K562 (cell line): ENCODE results near the gene RGS12. TPM values are rescaled to one million over a fixed set of nuclear protein-coding genes. Genes with fewer than 3 reads are reported as not detected.

Experiments
- ATAC-seq: fragments of 200-7000 bp; cut with Tn5 transposase; 3 replicates; pipeline ENCODE4 v1.9.1; 2020; ENCODE audit warnings: moderate library complexity
- BruUV-seq: library from RNA; stranded (reverse); fragments of 400-500 nt; replicated peaks from 2 replicates; lab custom pipeline; 2021; lab: Mats Ljungman, UMichigan
- CTCF ChIA-PET: fragments of 300-600 bp; formaldehyde crosslinking; extraction: SDS; loops from one replicate; lab custom pipeline; 2021; ENCODE audit warnings: low intra/inter-chr PET ratio; lab: Yijun Ruan, JAX
- POLR2A ChIA-PET: fragments of 300-600, 350-650 bp; sonication (Branson Sonifier 250); formaldehyde crosslinking; extraction: SDS; loops from one replicate; lab custom pipeline; 2021; ENCODE audit warnings: antibody characterized with exemption, inconsistent platforms; lab: Yijun Ruan, JAX
- DNase-seq, 4 experiments: peaks; one replicate each; pipeline versions ENCODE4 v3.0.0 to v3.0.0-alpha.2; 2011 to 2018; ENCODE audit warnings: low spot score in 3 of 4, mixed read lengths in 3 of 4; ENCODE audit errors: extremely low read depth in 1 of 4
- FAIRE-seq: peaks from 2 replicates; lab custom pipeline; 2011; peaks lifted over from hg19 to GRCh38; lab: Jason Lieb, UNC
- H2AFZ ChIP-seq: 2 replicates; pipeline ENCODE4 v1.6.0; 2011; ENCODE audit warnings: low read depth, low read length, control low read depth, inconsistent platforms
- H3K27ac ChIP-seq: fragments of 200-600 bp; 3 replicates; pipeline ENCODE4 v1.8.0; 2011; ENCODE audit warnings: low read depth, mild to moderate bottlenecking, control low read depth, inconsistent platforms, low read length, moderate library complexity, mixed read lengths; ENCODE audit errors: extremely low read depth
- H3K27me3 ChIP-seq, 2 experiments: fragments of 300-600 bp in 1 of 2; 2 replicates in 1 of 2; 3 replicates in 1 of 2; pipeline versions ENCODE4 v1.6.0 to v1.8.0; 2011; ENCODE audit warnings: inconsistent platforms in 2 of 2, low read length in 2 of 2, mild to moderate bottlenecking in 1 of 2, mixed read lengths in 1 of 2, moderate library complexity in 1 of 2; ENCODE audit not compliant: control insufficient read depth in 2 of 2, insufficient read depth in 2 of 2
- H3K36me3 ChIP-seq: fragments of 300-600 bp; 3 replicates; pipeline ENCODE4 v1.8.0; 2011; ENCODE audit warnings: mild to moderate bottlenecking, low read length, inconsistent platforms; ENCODE audit not compliant: control insufficient read depth, insufficient read depth
- H3K4me1 ChIP-seq, 2 experiments: fragments of 200-600 bp in 1 of 2; replicated peaks in 1 of 2; 2 replicates in 1 of 2; 3 replicates in 1 of 2; pipeline versions ENCODE4 v1.5.1 to v1.8.0; 2011; ENCODE audit warnings: inconsistent platforms in 2 of 2, low read length in 2 of 2, mild to moderate bottlenecking in 1 of 2, mixed read lengths in 1 of 2, moderate library complexity in 1 of 2; ENCODE audit not compliant: control insufficient read depth in 2 of 2, insufficient read depth in 2 of 2
- H3K4me2 ChIP-seq: 2 replicates; pipeline ENCODE4 v1.6.1; 2011; ENCODE audit warnings: low read length, control low read depth, inconsistent platforms, mixed read lengths; ENCODE audit not compliant: insufficient read depth
- H3K4me3 ChIP-seq: fragments of 200-600 bp; sonication (generic), shearing (Covaris generic); 2 replicates; pipeline ENCODE4 v1.5.1; 2016; ENCODE audit warnings: control low read depth, inconsistent platforms
- H3K79me2 ChIP-seq: fragments of 200-600 bp; 3 replicates; pipeline ENCODE4 v1.8.0; 2011; ENCODE audit warnings: low read length, inconsistent platforms; ENCODE audit not compliant: control insufficient read depth, insufficient read depth
- H3K9ac ChIP-seq, 2 experiments: 2 replicates each; pipeline versions ENCODE4 v1.6.0 to v1.6.1; 2011; ENCODE audit warnings: low read depth in 2 of 2, low read length in 2 of 2, control low read depth in 1 of 2, inconsistent platforms in 1 of 2, mild to moderate bottlenecking in 1 of 2, mixed read lengths in 1 of 2; ENCODE audit not compliant: insufficient read depth in 1 of 2
- H3K9me1 ChIP-seq: one replicate; pipeline ENCODE4 v1.6.0; 2011; ENCODE audit warnings: inconsistent platforms, mild to moderate bottlenecking, low read length, moderate library complexity; ENCODE audit not compliant: control insufficient read depth, insufficient read depth
- H3K9me3 ChIP-seq: replicated peaks from 2 replicates; pipeline ENCODE4 v1.5.1; 2011; ENCODE audit warnings: low read depth, low read length, inconsistent platforms; ENCODE audit not compliant: control insufficient read depth, insufficient read depth
- H4K20me1 ChIP-seq: replicated peaks from 2 replicates; pipeline ENCODE4 v1.6.1; 2011; ENCODE audit warnings: low read length, inconsistent platforms, mixed read lengths; ENCODE audit not compliant: control insufficient read depth, insufficient read depth
- FOXJ3 ChIP-seq: sonication (generic); formaldehyde crosslinking; IDR thresholded peaks from 2 replicates; pipeline ENCODE4 v1.4.0; 2020; ENCODE audit warnings: mild to moderate bottlenecking, missing genetic modification reagents
- LEF1 ChIP-seq: fragments of 450-650 bp; IDR thresholded peaks from 2 replicates; pipeline ENCODE4 v1.6.1; 2016; ENCODE audit warnings: mild to moderate bottlenecking
- ZNF592 ChIP-seq: fragments of 450-650 bp; IDR thresholded peaks from 2 replicates; pipeline ENCODE4 v1.6.1; 2017; ENCODE audit warnings: antibody characterized with exemption, mild to moderate bottlenecking
- WGBS: fragments of 100-300 bp; shearing (Covaris generic); methylation state at CpG from one replicate; pipeline ENCODE4 v1.1.6; 2016; ENCODE audit warnings: low coverage, mixed read lengths; ENCODE audit not compliant: insufficient coverage; ENCODE audit errors: missing lambda C conversion rate; 5-methylcytosine and 5-hydroxymethylcytosine counted together
- in situ Hi-C: fragments of 300-500 bp; cut with MboI; formaldehyde crosslinking; loops from 4 replicates; pipeline ENCODE4 v1.15.0; 2018; ENCODE audit warnings: inconsistent platforms, mixed read lengths
- intact Hi-C: fragments of 100-400 bp; cut with micrococcal nuclease; formaldehyde crosslinking; loops from 2 replicates; pipeline ENCODE4 v1.14.2; 2022
- polyA plus RNA-seq, 8 experiments: library from polyadenylated mRNA; depleted of rRNA in 4 of 8; stranded (reverse) in 5 of 8; unstranded in 3 of 8; fragments of >200 nt; fragmentation: Nextera tagmentation in 2 of 8; fragmentation: Illumina TruSeq in 1 of 8; extraction: Ambion mirVana in 2 of 8; extraction: Trizol in 1 of 8; gene quantifications; 2 replicates each; pipeline versions ENCODE4 v1.2.1 to v1.2.3, GENCODE V29; 2011 to 2014; ENCODE audit warnings: inconsistent platforms in 1 of 8, missing spikeins in 1 of 8
- total RNA-seq, 7 experiments: library from RNA; depleted of rRNA in 6 of 7; stranded (reverse); fragments of >200 nt in 6 of 7; fragmentation: Illumina TruSeq in 2 of 7; extraction: Trizol in 2 of 7; gene quantifications; 2 replicates each; pipeline versions ENCODE4 v1.2.1 to v1.2.3, GENCODE V29; 2011 to 2021; ENCODE audit warnings: low replicate concordance in 1 of 7

RGS12 gene
- total and polyA plus RNA-seq, 9 of the 15 experiments (the other 6 are each of a cell fraction or from before 2014, with no cell fraction given), result 0.30 to 8.8 (median 5.5) TPM

- 32% methylated on average over 23 of the region's 23 CpGs for WGBS
Observed at GRCh38 chr4:3331511-3332394, 38.9 kb downstream of the RGS12 start.

More at GRCh38 chr4:3331511-3332394, 38.9 kb downstream of the RGS12 start:
- intact Hi-C loops, result no loop called here
- no peaks in the 10 kb centered on the region for H3K9me1 ChIP-seq
- no peaks in the 10 kb centered on the region for H3K9me3 ChIP-seq
- no peak overlapping the region for H3K4me2 ChIP-seq
- ChIA-PET POLR2A (interaction anchor here (0.7 to 0.8 kb wide), 2 partner anchors 11 to 128 kb away, joined by 3 to 4 read pairs; no protein-coding TSS in a partner anchor), CTCF (no interaction called here)
- FAIRE-seq, result no peak
- no peak overlapping the region for H3K9ac ChIP-seq
- ATAC-seq, result no peak
- no peak for DNase-seq
- H3K4me1 ChIP-seq, result peaks cover 0 to 4% of the 10 kb centered on the region in 2 experiments; a peak in 1 of 5 replicates
- TF ChIP-seq LEF1 (no peak), ZNF592 (no peak), FOXJ3 (CRISPR knock-in tag) (no peak)
- H2AFZ ChIP-seq, result no peak overlapping the region
- H3K27ac ChIP-seq, result no peak overlapping the region
- H3K4me3 ChIP-seq, result no peak overlapping the region
- no peaks in the 10 kb centered on the region for H3K79me2 ChIP-seq
- peaks cover 0 to 12% of the 10 kb centered on the region in 2 experiments; a peak in 1 of 5 replicates for H3K27me3 ChIP-seq
- no peaks in the 10 kb centered on the region for H3K36me3 ChIP-seq
- no TSS peak for BruUV-seq
- peaks cover 10% of the 10 kb centered on the region; the same call in 1 of the 2 replicates for H4K20me1 ChIP-seq
- in situ Hi-C loops, result no loop called here
